NAMALWA (cell line): ENCODE results near the gene NEU3.
"Not testable (repeated sequence)": the region's sequence is repeated elsewhere in the genome, so short reads cannot be mapped to it uniquely, and the experiment has no call there.

Experiments
- DNase-seq: peaks from one replicate; pipeline ENCODE4 v3.0.0-alpha.2; 2015; ENCODE audit warnings: low spot score

The NEU3 gene

DNA sequence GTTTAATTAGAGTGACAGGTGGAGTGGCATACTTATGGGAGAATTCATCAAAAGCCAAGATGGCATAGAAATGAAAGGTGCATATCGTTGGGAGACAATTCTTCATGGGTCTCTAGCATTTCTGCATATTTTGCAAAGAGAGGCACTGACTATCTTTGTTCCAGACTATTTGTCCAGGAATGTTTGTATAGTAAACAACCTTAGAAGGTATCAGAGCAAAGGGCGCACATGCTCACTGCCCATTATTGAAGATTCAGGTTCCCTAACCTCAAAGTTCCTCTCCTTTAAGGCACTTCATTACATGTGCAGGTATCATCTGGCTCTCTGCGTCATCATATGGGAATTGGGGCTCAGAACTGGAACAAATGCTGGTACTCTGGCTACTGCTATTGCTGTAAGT is 4.7 kb upstream of the NEU3 start:
- no peak for DNase-seq

DNA sequence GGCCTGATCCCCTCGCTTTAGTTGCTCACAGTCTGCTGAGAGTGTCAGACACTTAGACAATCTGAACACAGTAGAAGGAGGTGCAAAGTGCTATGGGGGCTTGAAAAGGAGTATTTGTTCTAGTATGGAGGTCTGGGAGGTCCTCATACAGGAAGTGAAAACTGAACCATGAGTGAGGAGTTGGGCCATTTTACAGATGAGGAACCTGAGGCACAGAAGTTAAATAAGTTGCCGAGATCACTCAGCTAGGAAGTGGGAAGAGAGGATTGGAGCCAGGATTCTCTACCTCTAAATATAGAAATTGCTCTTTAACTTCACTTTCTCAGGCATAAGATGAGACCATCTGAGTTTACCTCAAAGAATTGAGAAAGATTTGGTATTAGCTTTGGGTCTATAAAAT is 4.0 kb upstream of the NEU3 start:
- no peak for DNase-seq

DNA sequence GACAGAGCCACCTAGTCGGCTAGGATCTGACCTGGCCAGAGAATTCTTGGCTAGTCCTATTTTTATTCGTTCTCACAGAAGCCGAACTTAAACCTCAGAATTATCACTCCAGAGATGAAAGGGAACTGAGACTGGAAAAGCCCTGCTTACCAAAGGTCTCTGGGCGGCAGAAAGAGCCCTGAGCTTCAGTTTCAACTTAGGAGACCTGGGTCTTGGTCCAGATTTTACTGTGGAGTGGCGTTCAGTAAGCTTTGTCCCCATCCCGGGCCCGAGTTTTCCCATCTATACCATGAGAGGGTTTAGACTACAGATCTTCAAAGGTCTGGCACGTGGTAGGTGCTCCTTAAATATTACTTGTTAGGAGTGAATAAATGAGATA is 516 bp downstream of the NEU3 start:
- DNase-seq: peak; percentile 43

DNA sequence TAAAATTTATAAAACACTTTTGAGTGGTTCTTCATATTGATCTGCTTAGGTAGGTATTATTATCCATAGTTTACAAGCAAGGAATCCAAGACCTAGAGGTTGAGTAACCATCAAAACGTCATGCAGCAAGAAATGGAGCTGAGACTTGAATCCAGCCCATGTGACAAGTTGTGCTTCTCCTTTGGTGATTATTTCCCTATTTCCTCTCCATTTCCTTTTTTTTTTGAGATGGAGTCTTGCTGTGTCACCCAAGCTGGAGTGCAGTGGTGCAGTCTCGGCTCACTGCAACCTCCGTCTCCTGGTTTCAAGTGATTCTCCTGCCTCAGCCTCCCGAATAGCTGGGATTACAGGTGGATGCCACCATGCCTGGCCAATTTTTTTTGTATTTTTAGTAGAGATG is 1.4 kb downstream of the NEU3 start:
- DNase-seq: not testable (repeated sequence)

DNA sequence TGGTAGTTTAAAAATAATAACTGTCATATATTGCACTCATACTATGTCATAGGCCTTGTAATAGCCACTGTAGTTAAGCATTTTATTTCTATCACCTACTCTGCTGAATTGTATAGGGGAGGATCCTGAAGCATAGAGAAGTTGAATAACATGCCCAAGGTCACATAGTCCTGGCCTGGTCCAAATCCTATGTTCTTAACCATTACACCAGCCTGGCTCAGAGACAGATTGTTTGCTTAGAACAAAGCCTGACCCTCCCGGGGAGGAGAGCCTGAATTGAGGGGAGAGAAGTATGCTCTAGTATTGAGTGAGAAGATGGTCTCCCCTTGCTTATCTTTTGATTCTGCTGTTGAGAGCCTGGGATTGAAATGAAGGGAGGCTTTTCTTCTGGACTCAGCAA is 2.2 kb downstream of the NEU3 start:
- DNase-seq: no peak

DNA sequence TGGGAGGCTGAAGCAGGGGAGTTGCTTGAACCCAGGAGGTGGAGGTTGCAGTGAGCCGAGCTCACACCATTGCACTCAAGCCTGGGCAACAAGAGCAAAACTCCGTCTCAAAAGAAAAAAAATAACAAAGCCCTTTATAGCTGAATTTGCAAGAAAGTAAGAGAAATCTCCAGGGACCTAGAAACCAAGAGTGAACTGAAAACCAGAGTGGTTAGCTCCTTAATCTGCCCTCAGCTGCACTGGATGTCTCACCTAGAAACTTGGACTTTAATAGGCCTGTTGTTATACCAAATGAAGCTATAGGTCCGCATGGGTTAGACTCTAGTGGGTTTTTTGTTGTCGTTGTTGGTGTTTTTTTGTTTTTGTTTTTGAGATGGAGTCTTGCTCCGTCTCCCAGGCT is 4.1 kb downstream of the NEU3 start:
- no peak for DNase-seq

DNA sequence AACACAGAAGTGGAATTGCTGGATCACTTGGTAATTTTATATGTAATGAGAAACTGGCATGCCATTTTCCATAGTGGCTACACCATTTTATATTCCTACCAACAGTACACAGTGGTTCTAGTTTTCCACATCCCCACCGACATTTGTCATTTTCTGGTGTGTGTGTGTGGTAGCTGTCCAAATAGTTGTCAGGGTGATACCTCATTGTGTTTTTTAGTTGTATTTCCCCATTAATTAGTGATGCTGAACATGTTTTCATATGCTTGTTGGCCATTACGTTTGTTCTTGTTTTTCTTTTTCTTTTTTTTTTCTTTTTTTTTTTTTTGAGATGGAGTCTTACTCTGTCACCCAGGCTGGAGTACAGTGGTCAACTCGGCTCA is 12.2 kb downstream of the NEU3 start:
- DNase-seq: no peak

DNA sequence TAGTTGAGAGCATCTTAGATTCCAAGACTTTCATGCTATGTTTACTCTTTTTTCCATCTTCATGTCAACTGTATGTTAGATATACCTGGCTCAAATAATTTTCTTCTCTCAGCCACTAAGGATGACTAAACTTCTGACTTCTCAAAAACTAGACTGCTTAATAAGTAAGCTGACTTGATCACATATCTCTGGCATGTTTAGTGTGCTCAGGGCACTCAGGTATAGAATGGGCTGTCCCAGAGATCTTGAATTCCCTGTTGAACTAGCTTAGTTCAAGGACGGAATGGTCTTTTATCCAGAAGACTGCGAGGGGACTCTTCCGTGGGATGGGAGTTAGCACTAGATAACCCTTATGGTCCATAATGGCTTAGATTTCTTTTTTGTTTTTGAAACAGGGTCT is 13.0 kb downstream of the NEU3 start:
- DNase-seq: no peak

DNA sequence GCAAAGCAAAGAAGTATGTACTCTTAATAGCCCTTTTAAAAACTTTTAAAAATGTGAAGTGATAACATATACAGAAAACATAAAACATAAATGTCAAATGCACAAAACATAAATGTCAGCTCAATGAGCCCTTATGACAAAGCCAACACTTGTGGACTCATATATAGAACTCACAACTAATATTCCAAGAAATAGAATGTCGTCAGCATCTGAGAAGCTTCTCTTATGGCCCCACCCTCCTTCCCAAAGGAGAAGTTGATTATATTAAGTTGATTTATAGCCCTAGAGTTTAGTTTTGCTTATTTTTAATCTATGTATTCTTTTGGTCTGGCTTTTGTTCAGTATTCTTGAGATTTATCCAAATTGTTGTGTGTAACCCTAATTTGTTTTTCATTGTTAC is 13.8 kb downstream of the NEU3 start:
- no peak for DNase-seq

DNA sequence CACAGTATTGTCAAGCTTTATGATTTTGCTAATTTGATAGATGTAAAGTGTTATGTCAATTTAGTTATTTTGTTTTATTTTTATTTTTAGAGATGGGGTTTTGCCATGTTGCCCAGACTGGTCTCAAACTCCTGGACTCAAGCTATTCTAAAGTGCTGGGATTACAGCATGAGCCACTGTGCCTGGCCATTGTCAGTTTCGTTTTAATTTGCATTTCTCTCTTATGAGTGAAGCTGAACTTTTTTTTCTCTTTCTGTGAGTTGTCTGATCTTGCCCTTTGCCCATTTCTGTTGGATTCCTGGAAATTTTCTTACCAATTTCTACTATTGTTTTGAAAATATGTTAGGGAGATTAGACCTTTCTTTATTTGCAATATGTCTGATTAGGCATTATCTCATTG is 15.5 kb downstream of the NEU3 start:
- no peak for DNase-seq

DNA sequence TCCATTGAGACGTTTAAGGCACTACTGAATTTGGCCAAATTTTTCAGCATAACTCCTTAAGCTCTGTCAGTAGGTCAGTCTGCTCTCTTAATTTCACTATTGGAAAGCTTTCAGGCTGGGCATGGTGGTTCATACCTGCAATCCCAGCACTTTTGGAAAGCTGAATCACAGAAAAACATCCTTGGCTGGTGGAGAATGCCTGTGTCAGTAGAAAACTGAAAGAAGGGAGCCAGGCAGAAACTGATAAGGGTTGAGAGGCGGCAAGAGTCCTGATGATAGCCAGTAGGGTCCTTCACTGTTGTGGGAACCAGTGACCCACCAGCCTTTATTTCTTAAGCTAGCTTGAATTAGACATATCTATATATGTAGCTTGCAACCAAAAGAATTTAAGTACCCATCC is 22.6 kb downstream of the NEU3 start:
- DNase-seq: no peak

DNA sequence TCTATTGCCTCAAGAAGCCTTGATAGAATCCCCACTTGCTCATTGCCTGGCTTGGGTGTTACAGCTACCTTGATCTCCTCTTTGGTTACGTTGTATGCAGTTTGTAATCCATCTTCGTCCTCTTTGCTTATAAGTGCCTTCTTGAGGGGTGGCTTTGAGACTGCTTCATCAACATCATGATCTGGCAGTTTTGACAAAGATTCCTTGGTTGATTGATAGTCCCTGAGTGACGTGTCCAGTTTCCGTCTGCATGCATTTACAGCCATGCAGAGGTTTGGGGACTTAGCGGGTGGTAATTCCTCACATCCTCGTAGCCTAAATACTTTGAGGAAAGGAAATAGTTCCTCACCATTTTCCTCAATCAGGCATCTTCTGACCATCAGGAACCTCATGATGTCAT is 23.1 kb downstream of the NEU3 start:
- no peak for DNase-seq

DNA sequence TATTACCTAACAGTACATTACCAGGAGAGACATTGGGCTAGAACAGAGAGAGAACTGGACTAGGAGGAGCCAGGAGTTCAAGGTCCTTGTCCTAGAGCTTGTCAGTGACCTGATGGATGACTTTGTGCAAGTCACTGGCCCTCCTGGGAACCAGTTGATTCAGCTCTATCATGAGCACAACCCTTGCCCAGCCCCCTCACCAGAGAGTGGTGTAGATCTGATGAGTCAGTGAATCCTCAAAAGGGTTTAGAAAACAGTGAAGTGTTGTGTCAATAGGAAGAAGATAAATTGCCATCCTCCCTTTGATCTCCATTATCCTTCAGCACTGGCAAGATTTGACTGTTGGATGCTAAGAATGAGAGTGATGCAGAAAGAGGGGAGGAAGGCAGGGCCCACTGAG is 24.3 kb downstream of the NEU3 start:
- no peak for DNase-seq

DNA sequence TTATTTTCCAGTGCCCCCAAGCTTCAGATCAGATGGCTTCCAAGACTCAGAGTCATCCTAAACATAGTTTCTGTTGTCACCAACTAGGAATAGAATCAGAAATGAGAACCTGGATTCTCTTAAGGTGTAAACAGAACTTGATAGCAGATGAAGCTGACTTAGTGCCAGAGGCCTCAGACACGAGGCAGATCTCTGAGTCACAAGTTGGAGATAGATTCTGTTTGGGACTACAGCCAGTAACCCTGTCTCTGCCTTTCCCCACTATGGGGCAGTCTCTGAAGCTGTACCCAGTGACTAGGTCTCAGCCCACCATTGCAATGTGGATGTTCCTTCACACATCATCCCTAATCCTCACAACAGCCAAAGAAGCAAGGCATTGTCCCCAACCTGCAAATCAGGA is 25.4 kb downstream of the NEU3 start:
- no peak for DNase-seq

DNA sequence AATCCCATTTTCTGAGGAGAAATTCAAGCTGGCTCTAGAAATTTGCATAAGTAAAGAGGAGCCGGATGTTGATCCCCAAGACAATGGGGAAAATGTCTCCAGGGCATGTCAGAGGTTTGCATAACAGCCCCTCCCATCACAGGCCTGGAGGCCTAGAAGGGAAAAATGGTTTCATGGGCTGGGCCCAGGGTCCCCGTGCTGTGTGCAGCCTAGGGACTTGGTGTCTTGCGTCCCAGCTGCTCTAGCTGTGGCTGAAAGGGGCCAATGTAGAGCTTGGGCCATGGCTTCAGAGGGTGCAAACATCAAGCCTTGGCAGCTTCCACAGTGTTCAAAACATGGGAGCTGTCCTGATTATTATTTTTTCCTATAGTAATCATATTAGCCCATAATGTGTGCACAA is 30.5 kb downstream of the NEU3 start:
- DNase-seq: not testable (repeated sequence)

DNA sequence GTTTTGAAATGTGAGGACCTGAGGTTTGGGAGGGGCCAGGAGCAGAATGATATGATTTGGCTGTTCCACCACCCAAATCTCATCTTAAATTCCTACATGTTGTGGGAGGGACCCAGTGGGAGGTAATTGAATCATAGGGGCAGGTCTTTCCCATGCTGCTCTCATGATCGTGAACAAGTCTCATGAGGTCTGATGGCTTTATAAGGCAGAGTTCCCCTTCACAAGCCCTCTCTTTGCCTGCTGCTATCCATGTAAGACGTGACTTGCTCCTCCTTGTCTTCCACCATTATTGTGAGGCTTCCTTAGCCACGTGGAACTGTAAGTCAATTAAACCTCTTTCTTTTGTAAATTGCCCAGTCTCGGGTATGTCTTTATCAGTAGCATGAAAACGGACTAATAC is 31.6 kb downstream of the NEU3 start:
- DNase-seq: not testable (repeated sequence)

DNA sequence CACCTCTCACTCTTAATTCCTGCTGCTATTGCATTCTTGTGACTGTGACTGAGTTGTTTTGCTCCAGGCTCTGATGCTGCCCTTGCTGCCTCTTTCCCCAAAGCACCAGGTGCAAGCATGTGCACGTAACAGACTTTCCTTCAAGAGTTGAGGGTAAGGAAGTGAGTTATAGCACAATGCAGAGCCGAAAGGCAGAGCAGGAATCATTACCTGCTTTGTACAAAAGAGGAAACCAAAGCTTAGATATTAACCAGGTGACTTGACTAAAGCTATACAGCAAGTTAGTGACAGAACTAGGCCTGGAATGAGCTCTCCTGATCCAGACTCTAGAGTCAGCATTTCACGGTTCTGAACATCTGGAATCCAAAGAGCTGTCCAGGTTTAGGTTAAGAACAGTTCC is 33.6 kb downstream of the NEU3 start:
- DNase-seq: no peak

DNA sequence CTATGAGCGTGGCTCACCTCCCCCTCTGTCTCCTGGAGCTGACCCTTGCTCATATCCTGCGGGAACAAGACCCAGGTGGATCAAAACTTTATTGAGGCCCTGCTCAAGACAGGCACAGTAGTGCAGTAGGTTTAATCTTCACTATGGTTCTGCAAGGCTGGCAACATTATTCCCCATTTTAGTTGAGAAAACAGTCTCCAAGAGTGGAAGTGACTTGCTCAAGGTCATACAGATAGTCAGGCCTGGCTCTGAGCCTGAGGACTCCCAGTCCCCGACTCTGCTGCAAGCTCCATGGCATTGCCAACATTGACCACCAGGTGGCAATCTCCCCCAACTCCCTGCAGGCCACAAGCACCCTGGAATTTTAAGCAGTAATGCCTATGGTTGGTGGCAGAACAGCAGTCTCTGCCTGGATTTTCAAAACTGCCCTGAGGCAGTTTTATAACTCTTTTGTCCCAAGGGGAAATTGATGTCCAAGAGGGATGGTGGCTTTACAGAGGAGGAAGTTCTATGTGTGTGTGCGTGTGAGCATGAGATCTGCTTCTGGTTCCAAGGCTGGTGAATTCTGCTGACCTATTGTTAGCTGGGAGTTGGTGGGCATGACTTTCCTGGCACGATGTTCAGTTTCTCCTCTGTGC is 34.1 kb downstream of the NEU3 start:
- peak; percentile 81 for DNase-seq

DNA sequence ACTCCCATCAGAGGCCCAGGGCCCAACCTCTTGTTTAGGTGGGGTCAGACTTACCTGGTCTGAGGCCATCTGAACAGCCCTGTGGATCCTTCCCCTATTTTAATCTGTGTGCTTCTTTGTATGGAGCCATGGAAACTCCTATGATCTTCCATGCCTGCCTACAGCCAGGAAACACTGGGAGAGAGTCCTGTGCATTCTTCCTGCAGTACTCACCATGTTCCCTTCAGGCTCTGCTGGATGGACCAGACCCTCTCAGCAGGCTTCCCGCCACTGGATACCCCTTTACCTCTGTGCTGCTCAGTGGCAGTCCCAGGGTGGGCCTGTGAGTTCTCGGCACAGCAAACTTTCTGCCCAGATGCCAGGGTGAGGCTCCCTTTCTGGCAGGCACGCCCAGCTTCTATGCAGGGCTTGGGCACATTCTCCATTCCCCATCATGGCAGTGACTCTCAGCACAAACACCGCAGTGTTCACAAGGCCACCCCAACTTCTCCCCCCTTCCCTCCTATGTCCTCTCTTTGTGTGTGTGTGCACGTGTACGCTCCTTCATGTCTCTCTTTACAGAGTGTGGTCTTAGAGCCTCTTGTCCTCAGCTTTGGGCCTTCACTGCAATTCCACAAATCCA is 34.8 kb downstream of the NEU3 start:
- no peak for DNase-seq

DNA sequence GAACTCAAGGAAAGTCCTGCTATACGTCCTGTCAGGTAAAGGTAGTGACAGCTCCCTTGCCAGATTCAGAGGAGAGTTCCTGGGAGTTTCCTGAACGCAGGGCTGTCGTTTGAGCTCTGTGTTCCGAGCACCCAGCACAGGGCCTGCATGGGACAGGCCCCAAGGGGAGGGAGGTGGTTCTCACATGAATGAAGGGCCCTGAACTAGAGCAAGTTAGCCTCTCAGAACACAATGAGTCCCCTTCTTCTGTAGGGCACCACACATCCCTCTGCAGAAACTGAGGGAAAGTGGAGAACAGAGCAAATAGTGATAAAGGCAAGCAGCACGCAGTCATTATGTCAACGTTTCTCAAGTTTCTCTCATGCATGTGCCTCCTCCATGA is 35.3 kb downstream of the NEU3 start:
- DNase-seq: no peak

DNA sequence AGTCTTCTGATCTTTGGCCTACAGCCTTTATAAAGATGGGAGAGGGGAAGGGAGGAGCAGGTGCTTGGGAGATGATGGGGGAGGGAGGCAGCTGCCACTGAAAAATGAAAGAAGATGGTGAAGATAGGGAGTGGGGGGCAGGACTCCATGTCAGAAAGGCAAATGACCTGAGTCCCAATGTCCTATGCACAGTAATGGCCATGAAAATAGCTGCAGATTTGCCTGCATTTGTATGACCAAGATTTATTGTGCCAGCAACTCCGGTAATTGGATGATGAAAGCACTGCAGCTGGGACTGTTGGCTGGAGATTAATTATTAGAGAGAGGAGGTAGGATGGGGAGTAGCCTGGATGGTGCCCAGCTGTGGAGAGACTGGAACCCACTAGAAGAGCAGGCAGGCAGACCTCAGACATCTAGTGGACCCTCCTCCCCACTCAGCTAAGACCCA is 36.1 kb downstream of the NEU3 start:
- DNase-seq: no peak

DNA sequence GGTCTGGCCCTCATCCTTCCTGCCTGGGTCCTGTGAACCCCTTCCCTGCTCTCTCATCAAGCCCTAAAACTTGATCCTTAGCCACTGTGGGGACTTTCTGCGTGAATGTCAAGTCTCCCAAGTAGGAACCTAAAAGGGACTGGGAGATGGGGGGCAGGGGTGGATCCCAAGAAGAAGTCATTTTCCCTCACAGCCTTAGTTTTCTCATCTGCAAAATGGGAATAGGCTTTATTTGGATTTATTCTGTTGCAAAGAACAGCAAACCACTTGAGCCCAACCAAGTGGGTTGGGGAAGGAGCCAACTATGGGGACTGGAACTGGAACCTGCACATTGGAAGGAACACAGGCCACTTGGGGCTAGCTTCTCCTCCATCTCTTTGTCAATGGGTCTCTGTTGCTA is 36.8 kb downstream of the NEU3 start:
- DNase-seq: no peak

DNA sequence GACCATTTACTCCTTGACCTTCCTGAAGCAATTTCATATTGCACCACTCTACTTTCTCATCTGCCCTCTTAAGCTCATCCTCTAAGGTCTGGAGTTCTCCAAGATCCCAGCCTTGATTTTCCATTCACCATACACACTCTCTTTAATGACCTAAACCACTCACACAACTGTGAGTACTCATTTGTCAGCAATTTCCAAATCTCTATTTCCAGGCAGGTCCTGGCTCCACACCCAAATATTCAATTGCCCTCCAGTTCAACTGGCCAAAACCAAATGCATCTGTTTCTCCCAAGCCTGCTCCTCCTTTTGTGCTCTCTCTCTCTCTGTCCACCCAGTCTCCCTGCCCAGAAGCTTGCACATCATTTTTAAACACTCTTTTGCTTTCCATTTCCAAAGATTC is 39.6 kb downstream of the NEU3 start:
- no peak for DNase-seq

DNA sequence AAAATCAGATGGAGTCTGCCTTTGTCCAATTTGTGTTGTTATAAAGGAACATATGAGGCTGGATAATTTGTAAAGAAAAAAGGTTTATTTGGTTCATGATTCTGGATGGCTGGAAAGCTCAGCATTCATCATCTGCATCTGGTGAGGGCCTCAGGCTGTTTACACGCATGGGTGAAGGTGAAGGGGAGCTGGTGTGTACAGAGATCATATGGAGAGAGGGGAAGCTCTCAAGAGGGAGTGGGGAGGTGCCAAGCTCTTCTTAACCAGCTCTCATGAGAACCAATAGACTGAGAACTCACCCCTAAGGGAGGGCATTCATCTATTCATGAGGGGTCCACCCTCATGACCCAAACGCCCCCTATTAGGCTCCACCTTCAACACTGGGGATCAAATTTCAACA is 40.0 kb downstream of the NEU3 start:
- no peak for DNase-seq
